HG02840 (cell line): ENCODE data around the gene BMP7.
"Not testable (repeated sequence)": the region's sequence is repeated elsewhere in the genome, so short reads cannot be mapped to it uniquely, and the experiment has no call there.

Experiments
- ATAC-seq: cut with Tn5 transposase; IDR thresholded peaks from one replicate; pipeline ENCODE4 v1.9.1; 2021; ENCODE audit warnings: mild to moderate bottlenecking, moderate library complexity, moderate number of reproducible peaks; ENCODE audit not compliant: unreplicated experiment, low FRiP score

The BMP7 gene

DNA sequence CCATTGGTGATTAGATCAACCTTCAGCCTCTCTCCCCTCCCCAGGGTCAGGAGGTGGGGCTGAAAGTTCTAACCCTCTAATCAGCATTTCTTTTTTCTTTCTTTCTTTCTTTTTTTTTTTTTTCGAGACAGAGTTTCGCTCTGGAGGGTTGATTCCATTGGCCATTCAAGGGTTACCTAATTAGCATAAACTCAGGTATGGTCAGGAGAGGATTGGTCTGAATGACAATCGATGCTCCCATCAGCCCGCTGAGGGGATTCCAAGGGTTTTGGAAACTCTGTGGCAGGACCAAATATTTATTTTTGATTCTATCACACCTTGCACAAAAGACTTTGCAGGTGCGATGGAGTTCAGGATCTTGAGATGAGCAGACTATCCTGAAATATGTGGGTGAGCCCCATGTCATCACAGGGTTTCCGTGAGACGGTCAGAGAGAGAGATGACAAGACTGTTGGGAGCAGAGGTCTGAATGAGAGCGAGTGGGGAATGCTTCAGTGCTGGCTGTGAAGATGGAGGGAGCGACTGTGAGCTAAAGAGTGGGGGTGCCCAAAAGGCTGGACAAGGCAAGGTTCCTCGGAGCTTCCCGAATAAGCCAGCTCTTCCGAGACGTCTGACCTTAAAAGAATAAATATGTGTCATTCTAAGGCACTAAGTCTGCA lies 107.1 kb downstream of the BMP7 start:
- ATAC-seq, result no peak

DNA sequence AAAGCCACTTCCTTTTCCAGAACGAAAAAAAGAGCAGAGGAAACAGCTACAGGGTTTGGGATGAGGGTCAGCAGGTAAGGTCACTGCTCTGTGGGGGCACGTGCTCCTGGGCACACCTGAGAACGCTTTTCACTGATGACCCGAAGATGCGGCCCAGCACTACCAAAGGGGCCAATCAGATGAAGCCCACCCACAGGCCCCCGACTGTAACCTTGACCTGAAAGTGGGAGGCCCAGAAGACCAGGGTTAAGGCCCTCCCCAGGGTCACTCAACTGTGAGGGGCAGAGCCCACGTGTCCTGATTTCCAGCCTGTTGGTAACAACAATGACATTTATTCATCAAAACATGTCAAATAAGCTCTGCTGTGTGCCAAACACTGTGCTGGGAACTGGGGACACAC lies 108.0 kb downstream of the BMP7 start:
- no peak for ATAC-seq

GRCh38 chr20:57157787-57158186 lies 108.7 kb downstream of the BMP7 start:
- not testable (repeated sequence) for ATAC-seq

DNA sequence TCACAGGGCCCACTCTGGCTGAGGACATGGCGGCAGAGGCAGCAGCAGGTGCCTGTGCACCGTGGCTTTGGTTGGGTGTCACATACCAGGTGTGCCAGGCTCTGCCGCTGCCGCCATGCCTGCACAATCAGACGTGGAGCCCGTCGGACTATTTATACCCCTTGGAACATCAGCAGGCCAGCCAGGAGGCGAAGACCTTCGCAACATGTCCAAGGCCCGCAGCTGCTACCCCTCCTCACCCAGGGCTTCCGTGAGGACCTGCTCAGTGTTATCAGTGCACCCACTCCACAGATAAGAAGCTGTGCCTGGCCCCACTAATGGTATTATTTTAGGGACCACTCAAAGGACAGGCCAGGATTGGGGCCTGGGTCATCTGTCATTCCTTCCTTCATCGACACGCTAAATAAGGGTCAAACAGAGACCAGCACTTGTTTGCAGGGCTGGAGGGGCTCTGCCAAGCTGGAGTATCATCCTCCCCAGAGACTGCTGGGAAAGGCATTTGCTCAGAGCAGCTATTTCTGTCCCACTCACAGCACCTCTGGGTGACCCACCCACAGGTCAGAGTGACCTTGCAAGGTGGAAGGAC lies 109.2 kb downstream of the BMP7 start:
- ATAC-seq, result no peak

DNA sequence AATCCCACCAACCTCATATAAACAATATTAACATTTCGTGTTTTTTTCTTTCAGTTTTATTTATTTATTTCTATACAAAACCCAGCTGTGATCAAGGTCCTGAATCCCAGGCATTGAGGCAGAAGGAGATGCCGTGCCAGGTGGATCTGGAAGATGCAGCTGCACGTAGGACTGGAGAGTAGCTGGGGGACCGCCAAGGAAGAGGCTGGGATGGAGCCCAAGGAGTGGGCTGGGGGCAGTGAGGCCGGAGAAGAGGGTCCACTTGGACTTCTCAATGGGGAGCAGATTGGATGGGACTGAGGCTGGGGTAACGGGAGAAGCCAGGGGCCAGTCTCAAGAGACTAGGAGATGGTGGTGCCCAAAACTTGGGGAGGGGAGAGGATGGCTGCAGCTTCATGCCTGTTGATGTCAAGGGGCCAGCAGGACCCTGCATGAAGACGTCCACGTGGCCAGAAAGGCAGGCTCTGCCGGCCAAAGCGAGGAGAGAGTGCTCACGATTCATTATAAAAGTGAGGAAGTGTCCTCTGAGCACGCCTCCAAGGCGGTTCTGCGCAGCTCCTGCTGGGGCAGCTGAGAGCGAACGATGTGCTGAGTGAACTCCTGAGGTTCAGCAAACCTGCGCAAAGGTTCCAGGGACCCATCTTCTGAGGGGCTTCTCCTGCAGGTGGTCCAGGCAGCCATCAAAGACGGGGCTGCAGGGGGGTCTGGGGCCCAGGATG lies 110.3 kb downstream of the BMP7 start:
- ATAC-seq, result no peak

DNA sequence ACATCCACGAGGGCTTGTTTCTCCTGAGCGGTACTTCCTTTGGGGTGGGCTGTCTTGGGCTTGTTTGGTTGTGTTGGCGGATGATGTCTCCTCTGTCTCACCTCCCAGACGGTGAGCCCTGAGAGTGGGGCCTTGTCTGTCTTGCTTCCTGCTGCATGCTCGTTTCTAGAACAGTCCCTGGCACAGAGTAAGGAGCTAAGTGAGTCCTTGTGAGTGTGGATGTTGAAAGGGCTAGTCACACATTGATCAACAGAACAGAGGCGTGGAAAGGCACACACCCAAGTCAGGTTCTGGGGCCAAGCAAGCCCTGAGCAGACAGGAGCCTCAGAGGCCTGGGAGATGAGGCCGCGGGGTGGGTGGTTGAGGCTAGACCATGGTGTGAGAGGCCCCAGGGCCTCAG lies 111.0 kb downstream of the BMP7 start:
- ATAC-seq, result no peak

- no peak for ATAC-seq
Measured at GRCh38 chr20:57153238-57153905, 113.1 kb downstream of the BMP7 start.

GRCh38 chr20:57152557-57152956 lies 113.9 kb downstream of the BMP7 start:
- no peak for ATAC-seq

GRCh38 chr20:57150559-57150958 lies 115.9 kb downstream of the BMP7 start:
- ATAC-seq, result no peak

DNA sequence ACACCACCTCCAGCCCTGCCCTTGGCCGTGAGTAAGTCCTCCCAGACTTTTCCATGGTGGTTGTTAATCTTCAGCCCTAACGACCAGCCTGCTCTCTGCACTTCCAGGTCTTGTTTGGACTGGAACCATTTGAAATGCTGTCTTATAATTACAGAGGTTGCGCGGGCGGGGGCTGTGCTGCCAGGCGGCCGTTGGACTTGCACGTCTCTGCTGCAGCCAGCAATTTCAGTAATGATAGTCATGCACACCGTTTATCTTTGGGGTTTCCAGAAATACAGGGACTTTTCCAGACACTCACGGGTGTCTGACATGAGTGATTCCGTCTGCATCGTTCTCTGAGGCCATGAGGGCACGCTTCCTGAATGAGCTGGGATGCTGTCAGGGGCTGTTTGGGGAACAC lies 118.2 kb downstream of the BMP7 start:
- ATAC-seq, result no peak

GRCh38 chr20:57147185-57147584 lies 119.3 kb downstream of the BMP7 start:
- no peak for ATAC-seq

GRCh38 chr20:57146155-57146554 lies 120.3 kb downstream of the BMP7 start:
- ATAC-seq, result no peak

DNA sequence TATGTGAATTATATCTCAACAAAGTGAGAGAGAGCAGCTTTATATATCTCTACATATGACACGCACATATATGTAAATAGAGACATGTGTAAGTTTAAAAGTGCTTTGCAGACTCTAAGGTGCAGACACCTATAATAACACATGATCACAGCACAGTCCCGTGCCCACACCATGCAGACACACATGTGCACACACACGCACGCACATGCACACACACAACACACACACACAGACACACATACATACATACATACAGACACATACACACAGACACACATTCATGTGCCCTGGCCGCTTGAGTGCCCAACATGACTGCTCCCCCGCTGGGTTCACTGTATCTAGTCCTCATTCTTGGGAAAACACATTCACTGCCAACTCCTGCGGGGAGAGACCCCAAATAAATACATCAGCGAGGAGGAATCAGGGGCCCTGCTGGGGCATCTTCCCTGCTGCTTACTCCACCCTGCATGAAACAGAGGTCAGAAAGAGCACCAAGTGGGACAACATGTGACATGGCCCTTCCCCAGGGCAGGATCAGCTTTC lies 121.3 kb downstream of the BMP7 start:
- no peak for ATAC-seq

DNA sequence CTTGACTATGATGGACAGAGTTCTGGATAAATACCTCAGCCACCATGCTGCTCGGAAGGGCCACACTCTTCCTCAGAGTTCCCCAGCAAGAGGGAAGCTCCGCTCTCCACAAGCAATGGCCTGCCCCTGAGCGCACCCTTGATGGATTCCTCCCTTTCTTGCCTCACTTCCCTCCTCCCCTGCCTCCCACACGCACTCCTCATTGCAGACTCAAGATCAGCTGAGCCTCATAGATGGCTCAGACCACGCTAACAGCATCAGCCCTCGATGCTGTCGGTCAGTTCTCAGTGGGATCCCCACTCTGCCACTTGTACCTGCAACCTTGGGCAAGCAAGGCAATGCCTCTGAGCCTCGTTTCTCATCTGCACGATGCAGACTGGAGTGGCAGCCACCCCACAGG lies 123.3 kb downstream of the BMP7 start:
- no peak for ATAC-seq

GRCh38 chr20:57142667-57143066 lies 123.8 kb downstream of the BMP7 start:
- no peak for ATAC-seq

DNA sequence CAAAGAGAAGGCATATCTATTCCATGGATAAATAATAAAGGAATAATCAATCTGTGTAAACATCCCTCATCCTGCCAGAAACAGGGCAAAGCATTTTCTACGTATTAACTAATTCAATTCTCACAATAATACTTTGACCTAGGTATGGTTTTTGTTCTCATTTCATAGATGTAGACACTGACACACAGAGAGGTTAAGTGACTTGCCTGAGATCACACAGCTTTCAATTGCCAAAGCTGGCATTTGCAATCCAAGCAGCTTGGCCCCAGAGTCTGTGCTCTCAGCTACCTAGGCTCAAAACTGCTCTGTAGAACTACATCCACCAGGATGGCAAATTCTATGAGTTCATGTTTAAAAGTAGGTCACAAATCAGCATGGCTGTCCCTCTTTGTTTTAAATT lies 124.9 kb downstream of the BMP7 start:
- no peak for ATAC-seq

- ATAC-seq, result no peak
Measured at GRCh38 chr20:57140416-57140965, 126.0 kb downstream of the BMP7 start.

GRCh38 chr20:57139342-57140093 lies 126.9 kb downstream of the BMP7 start:
- ATAC-seq, result no peak

DNA sequence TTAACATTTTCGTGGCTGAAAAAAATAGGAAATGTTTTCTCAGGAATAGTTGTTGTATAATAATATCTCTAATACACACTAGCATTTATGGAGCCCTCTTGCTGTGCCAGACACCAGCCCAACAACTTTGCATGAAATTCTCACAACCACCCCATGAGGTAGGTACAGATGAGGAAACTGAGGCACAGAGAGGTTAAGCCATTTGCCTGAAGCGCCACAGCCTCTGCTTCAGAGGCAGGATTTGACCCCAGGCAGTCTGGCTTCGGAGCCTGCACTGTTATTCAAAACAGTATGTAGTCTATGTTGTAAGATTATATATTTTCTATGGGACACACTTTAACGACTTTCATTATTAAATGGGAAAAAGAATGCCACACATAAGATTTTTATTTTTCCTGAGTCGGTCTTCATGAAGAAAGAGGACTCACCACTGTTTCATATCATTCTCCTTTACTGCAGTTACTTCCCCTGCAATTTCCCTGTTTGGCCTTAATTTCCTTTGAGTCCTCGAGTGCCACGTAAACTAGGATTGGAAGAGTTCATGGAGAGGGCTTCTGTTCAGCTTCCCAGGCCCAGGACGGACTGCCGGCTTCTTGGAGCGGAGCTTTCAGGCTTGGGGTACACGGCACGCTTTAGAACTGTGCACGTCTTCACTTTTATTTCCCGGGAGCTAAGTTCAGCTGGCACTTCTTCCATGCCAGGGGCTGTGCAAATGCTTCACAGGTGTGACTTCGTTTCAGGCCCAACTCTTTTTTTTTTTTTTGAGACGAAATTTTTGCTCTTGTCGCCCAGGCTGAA lies 128.0 kb downstream of the BMP7 start:
- no peak for ATAC-seq
